ENCODE measurements around the gene SLX4.

SLX4 gene

DNA sequence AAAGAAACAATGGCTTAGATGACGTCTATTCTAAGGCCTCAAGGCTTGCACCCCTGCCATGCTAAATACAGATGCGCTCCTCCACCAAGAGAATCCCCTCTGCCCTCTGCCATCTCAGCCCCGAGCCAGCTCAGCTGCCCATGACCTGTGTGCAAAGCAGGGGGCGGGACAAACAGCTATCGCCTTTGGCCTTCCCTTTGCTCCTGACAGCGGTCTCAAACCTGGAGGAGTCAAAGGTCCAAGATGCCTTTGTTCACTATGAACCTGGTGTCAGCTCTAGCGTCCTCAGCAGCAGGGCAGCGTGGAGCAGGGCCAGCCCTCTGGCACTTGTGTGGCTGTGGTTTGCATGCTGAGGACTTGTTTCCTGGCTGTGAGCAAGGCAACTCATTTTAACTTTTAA, 12.3 kb downstream of the SLX4 start:
- no peak for DNase-seq

GRCh38 chr16:3598236-3598635, 13.2 kb downstream of the SLX4 start:
- DNase-seq, result no peak

DNA sequence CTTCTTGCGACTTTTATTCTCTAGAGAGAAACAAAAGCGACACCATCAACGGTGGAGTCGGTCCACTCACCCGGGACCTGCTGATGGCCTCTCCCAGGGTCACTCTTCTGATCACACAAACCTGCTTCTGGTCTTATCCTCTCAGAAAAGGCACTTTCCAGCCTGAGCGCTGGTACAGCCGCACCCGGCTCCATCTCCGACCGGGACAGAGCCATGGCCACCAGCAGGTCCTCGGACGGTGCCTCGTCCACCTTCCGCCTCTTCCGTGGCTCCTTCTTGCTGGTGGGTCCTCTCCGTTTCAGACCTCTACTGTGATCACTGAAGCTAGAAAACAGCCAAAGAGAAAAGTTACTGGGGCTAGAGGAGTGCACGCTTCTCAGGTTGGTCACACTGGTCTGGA, 13.7 kb downstream of the SLX4 start:
- DNase-seq, result no peak

DNA sequence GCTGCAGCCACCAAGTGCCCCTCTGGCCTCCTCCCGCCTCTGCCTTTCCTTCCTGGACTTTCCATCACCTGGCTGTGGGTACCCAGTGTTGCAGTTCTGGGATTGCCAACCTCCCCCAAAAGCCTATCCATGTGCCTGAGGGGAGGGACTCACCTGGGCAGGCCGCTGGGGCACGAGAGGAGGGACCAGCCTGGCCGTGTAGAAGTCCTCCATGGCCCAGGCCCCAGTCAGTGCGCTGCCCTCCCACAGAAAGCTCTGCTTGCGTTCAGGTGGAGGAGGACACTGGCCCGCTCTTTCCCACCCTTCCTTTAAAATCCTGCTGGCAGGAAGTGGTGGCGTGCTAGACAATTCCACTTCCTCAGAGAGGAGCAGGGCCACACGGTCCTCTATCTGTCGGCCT, 14.2 kb downstream of the SLX4 start:
- no peak for DNase-seq

DNA sequence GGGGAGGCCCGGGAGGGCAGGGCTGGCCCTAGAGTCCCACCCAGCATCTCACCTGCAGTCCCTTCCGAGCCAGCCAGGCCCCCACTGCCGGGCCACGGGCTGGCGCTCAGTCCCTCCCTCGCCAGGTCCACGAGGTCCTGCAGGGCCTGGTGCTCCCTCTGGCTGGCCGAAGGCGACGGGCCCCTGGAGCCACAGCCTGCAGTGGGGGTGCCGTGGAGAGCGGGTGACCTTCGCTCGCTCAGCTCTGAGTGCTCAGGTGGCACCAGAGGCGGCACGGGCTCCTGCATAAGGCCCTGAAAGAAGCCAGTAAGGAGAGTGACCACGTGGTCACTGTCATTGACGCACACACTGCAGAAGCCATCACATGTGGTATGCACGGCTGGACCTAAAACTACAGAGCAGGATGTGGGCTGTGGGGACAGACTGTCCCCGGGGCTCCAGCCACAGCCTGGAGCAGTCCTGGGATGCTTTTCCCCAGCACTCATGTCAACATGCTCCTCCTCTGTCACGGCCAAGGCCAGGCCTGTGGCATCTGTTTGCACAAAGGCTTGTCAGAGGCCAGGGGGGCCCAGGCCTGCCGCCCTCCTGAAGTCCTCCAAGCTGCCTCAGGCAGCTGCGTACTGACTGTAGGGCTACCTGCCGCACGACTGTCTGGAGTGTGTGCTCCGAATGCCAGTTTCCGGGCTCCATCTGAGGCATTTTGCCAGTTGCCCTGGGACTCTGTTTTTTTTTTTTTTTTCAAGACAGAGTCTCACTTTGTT, 15.1 kb downstream of the SLX4 start:
- no peak for DNase-seq

DNA sequence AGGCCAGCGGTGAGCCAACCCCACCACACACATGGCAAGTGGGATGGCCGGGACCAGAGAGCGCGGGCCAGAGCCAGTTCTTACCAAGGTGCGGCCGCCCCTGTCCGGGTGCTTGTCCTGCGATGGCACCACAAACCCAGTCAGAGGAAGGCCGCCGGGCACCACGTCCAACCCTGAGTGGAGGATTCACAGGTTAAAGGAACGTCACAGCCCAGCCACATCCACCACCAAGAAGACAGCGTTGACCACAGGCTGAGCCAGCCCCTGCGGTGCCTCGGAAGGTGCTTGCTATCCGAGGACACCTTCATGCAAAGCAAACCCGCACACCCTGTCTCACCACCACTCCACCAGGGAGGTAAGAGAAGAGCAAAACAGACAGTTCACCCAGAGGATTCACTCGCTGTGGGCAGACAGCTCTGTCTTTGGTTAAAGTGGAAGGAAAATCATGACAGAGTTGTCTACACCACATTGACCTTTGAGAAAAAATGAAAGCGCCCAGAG, 15.8 kb downstream of the SLX4 start:
- DNase-seq, result no peak

DNA sequence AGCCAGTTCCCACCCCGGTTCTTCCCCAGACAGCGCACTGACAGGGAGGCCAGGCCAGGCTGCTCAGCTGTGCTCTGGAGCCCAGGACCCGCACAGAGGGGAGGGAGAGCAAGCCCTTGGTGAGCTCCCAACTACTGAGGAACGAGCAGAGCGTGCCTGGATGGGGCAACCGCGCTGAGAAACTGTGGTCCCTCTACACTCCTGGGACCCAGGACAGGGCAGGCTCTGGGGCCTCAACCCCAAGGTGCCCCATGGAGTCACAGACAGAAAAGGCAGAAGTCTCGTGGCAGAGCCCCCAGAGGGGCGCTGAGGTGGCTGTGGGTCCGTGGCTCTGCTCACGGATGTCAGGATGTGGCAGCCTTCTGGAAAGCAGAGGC, 16.3 kb downstream of the SLX4 start:
- DNase-seq, result no peak

DNA sequence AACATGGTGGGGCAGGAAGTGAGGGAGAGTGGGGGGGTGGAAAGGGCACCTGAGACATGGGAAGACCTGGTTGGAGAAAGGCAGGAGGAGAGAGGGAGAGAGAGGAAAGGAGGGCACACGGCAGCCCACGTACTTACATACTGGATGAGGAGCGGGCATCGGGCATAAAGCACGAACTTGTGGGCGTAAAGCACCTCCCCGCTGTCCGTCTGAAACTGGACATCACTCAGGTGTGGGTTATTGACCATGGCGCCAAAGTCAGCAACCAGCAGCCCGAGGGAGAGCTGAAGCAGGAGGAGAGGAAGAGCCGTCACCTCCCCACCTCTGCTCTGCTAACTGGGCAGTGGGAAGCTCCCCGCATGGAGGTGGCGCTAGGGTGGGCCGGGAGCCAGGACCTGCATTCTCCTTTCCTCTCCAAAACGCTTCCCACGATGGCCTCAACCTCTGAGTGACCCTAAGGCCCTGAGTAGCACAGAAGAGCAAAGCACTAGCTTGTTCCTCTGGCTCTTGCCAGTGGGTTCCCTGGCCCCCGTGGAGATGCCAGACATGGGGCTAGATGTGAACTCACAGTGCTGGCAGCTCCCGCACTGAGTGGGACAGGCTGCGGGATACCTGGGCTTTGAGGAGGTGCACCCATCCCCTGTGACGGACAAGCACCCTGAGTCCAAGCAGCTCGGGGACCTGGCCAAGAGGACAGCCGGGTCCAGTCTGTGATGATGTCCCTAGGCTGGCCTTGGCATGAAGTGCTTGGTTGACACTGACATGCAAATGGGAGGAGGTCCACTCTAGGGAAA, 16.9 kb downstream of the SLX4 start:
- no peak for DNase-seq

DNA sequence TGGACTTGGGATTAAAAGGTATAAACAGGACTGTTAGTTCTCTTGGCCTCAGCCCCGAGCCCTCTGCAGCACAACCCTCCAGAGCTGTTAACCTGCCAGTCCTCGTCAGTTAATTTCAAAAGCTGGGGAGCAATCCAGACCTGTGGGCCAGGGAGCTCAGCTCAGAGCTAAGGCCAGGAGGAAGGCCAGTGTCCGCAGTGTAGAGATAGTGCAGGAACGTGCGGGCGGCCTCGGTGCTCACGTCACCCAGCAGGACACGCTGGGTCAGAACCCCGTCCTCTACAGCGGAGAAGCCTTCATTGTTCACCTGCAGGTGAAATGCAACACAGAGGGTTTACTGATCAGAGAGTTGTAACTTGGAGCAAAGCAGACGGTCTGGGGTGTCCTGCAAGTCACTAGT, 18.8 kb downstream of the SLX4 start:
- DNase-seq, result no peak

GRCh38 chr16:3591991-3592390, 19.4 kb downstream of the SLX4 start:
- DNase-seq, result no peak

DNA sequence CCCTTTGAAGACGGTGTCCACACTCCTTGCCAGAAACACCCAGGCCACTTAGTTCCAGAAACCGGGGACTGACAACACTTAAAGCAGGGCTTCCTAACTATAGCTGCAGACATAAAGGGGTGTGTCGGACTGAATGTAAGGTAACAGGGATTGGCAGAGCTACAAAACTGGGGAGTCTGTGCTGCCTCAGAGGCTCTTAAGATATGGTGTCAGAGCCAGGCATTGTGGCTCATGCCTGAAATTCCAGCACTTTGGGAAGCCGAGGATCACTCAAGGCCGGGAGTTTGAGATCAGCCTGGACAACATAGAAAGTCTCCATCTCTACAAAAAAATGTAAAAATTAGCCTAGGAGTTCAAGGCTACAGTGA, 20.0 kb downstream of the SLX4 start:
- DNase-seq, result no peak

GRCh38 chr16:3590736-3591435, 20.5 kb downstream of the SLX4 start:
- no peak for DNase-seq

- no peak for DNase-seq
These were observed 21.3 kb downstream of the SLX4 start for GRCh38 chr16:3589991-3590701.

- DNase-seq, result no peak
These were observed 21.9 kb downstream of the SLX4 start for GRCh38 chr16:3589441-3589921.

- DNase-seq, result no peak
These were observed 22.4 kb downstream of the SLX4 start for GRCh38 chr16:3589001-3589400.

- no peak for DNase-seq
These were observed 23.8 kb downstream of the SLX4 start for GRCh38 chr16:3587547-3588110.

- no peak for DNase-seq
These were observed 27.0 kb downstream of the SLX4 start for GRCh38 chr16:3584412-3584811.

GRCh38 chr16:3583303-3584038, 27.9 kb downstream of the SLX4 start:
- no peak for DNase-seq

DNA sequence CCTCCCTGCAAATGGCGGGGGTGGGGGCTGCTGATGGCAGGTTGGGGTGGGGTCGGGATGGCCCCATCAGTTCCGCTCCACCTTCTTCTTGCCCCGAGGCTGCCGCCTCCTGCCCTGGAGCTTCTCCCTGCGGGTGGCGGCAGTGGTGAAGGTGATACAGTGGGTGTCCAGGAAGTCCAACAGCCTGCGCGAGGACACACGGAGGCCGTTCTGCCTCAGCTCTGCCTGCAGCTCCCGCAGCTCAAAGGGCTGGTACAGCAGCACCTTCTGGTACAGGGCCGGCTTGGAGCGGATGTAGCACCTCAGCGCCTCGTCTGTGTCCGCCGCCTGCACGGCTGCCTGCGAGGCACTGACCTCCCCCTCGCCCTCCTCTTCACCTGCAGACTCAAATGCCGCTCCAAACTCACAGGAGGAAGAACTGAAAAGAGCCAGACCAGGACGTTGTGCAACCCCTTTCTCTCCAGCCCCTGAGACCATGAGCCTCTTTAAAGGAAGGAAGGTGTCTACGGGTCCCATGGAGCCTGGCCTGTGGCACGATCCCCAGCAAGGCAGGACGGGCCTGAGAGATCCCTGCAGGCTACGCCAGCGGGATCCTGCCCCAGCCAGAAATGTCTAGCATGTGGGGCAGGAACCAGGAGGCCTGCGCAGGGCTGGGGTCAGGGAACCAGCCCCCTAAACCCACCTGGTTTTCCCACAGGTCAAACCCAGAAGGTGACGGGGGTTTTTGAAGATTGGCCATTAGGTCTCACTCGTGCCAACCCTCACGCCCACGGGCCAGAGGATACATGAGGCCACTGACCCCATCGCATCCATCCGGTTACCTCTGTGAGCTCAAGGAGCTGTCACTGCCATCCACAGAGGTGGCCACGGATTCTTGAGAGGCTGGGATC, 28.9 kb downstream of the SLX4 start:
- no peak for DNase-seq

GRCh38 chr16:3581392-3581791, 30.0 kb downstream of the SLX4 start:
- DNase-seq, result no peak

GRCh38 chr16:3580686-3581085, 30.7 kb downstream of the SLX4 start:
- DNase-seq, result no peak

Measured in NCI-H1092 (cell line).